Thyroid gland (tissue), 4 donors: ENCODE data around the gene CAV3.

ENCODE experiments used
- CTCF ChIP-seq, 6 experiments: fragments of 200-600 bp in 3 of 6; fragments of 450-650 bp in 3 of 6; sonication (generic) in 3 of 6; IDR thresholded peaks; one replicate each; pipeline ENCODE4 v1.5.1; 2016 to 2019; ENCODE audit warnings: antibody characterized with exemption in 6 of 6, mild to moderate bottlenecking in 2 of 6, inconsistent platforms in 1 of 6, moderate library complexity in 1 of 6
- POLR2A ChIP-seq, 2 donors: fragments of 450-650 bp; IDR thresholded peaks; one replicate each; pipeline ENCODE4 v1.6.1; 2017; ENCODE audit warnings: antibody characterized with exemption in 2 of 2, mild to moderate bottlenecking in 2 of 2, moderate library complexity in 1 of 2

- no peak for TF ChIP-seq CTCF (IDR thresholded peaks at IDR 0.05)
- no peak for TF ChIP-seq POLR2A (IDR thresholded peaks at IDR 0.05)
These were observed 5.7 kb upstream of the CAV3 start for GRCh38 chr3:8727605-8728512.
